ENCODE data around the gene MS4A2.

GRCh38 chr11:60095477-60096120 is 7.1 kb downstream of the MS4A2 start:
- TF ChIP-seq, protein P1, sequence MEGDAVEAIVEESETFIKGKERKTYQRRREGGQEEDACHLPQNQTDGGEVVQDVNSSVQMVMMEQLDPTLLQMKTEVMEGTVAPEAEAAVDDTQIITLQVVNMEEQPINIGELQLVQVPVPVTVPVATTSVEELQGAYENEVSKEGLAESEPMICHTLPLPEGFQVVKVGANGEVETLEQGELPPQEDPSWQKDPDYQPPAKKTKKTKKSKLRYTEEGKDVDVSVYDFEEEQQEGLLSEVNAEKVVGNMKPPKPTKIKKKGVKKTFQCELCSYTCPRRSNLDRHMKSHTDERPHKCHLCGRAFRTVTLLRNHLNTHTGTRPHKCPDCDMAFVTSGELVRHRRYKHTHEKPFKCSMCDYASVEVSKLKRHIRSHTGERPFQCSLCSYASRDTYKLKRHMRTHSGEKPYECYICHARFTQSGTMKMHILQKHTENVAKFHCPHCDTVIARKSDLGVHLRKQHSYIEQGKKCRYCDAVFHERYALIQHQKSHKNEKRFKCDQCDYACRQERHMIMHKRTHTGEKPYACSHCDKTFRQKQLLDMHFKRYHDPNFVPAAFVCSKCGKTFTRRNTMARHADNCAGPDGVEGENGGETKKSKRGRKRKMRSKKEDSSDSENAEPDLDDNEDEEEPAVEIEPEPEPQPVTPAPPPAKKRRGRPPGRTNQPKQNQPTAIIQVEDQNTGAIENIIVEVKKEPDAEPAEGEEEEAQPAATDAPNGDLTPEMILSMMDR (IDR thresholded peaks at IDR 0.05), result no peak
- no peak for TF ChIP-seq POLR2A (IDR thresholded peaks at IDR 0.05)

Data from adrenal gland (tissue), 5 donors.